Natural killer cell treated with Interleukin-12 subunit alpha and Interleukin-12 subunit beta and Interleukin-15 and Interleukin-18, amount 100 ng/mL, for 72 hours (primary cell): ENCODE results near the gene TCN2. TPM values are rescaled to one million over a fixed set of nuclear protein-coding genes. Genes with fewer than 3 reads are reported as not detected.
"Not testable (repeated sequence)": the region's sequence is repeated elsewhere in the genome, so short reads cannot be mapped to it uniquely, and the experiment has no call there.

Source experiments
- ATAC-seq, 2 donors: fragments of 150-1000 bp; cut with Tn5 transposase in 1 of 2; sonication (Bioruptor Pico), chemical (Tn5 transposase) in 1 of 2; 2 replicates each; pipeline ENCODE4 v1.10.0; 2021
- DNase-seq: peaks from one replicate; pipeline ENCODE4 v3.0.0; 2022; ENCODE audit warnings: low spot score
- H3K27ac Mint-ChIP-seq, 2 donors: 1 replicate in 1 of 2; 2 replicates in 1 of 2; pipeline ENCODE4 v1.8.0; 2022; ENCODE audit warnings: mixed read lengths in 2 of 2, mild to moderate bottlenecking in 1 of 2, moderate library complexity in 1 of 2
- H3K27me3 Mint-ChIP-seq, 2 donors: 1 replicate in 1 of 2; 2 replicates in 1 of 2; pipeline ENCODE4 v1.8.0; 2022; ENCODE audit warnings: mixed read lengths in 2 of 2
- H3K36me3 Mint-ChIP-seq: one replicate; pipeline ENCODE4 v1.8.0; 2022; ENCODE audit warnings: mixed read lengths
- H3K4me1 Mint-ChIP-seq, 2 donors: 1 replicate in 1 of 2; 2 replicates in 1 of 2; pipeline ENCODE4 v1.8.0; 2022; ENCODE audit warnings: low read depth in 2 of 2, mixed read lengths in 2 of 2, mild to moderate bottlenecking in 1 of 2
- H3K4me3 Mint-ChIP-seq: one replicate; pipeline ENCODE4 v1.8.0; 2022; ENCODE audit warnings: mixed read lengths
- H3K9me3 Mint-ChIP-seq: 2 replicates; pipeline ENCODE4 v1.8.0; 2022; ENCODE audit warnings: mixed read lengths
- total RNA-seq, 2 donors: library from RNA; stranded (reverse); gene quantifications; one replicate each; pipeline ENCODE4 v1.2.3, GENCODE V29; 2022

TCN2 gene
- total RNA-seq, result under 1 TPM in 1 of 2 donors, not detected in 1; 0.19 TPM

- H3K27ac Mint-ChIP-seq, result peak within 1 kb of the TSS; percentile 26 to 89
- no peaks in the 10 kb centered on the region for H3K36me3 Mint-ChIP-seq
- peak within 1 kb of the TSS; percentile 72 for H3K4me3 Mint-ChIP-seq
- no peak for DNase-seq
- H3K27me3 Mint-ChIP-seq, result peaks cover 0 to 10% of the 10 kb centered on the region in 2 donors
- peak; percentile 77 to 84 for ATAC-seq
- no peaks in the 10 kb centered on the region for H3K9me3 Mint-ChIP-seq
- H3K4me1 Mint-ChIP-seq, result peaks cover 29 to 33% of the 10 kb centered on the region in 2 donors
These were observed at the start of gene TCN2 for GRCh38 chr22:30606455-30607299. Gene TCN2, plus strand, starts transcription at chr22:30607174. Its CDS starts 158 bp downstream, at chr22:30607332.

GRCh38 chr22:30557243-30557642 is 49.7 kb upstream of the TCN2 start:
- Mint-ChIP-seq H3K9me3 (no peaks in the 10 kb centered on the region), H3K4me1 (no peaks in the 10 kb centered on the region), H3K27me3 (no peaks in the 10 kb centered on the region), H3K36me3 (no peaks in the 10 kb centered on the region), H3K27ac (no peak overlapping the region), H3K4me3 (no peak overlapping the region)
- DNase-seq (no peak), ATAC-seq (no peak)

GRCh38 chr22:30559889-30560288 is 47.1 kb upstream of the TCN2 start:
- Mint-ChIP-seq H3K27me3 (no peaks in the 10 kb centered on the region), H3K4me1 (no peaks in the 10 kb centered on the region), H3K27ac (no peak overlapping the region), H3K36me3 (no peaks in the 10 kb centered on the region), H3K9me3 (no peaks in the 10 kb centered on the region), H3K4me3 (no peak overlapping the region)
- DNase-seq (no peak), ATAC-seq (no peak)

GRCh38 chr22:30560643-30561202 is 46.3 kb upstream of the TCN2 start:
- not testable (repeated sequence) for H3K27me3 Mint-ChIP-seq, H3K36me3 Mint-ChIP-seq, DNase-seq, H3K4me1 Mint-ChIP-seq, H3K4me3 Mint-ChIP-seq, H3K9me3 Mint-ChIP-seq, H3K27ac Mint-ChIP-seq, ATAC-seq

- H3K36me3 Mint-ChIP-seq, result no peaks in the 10 kb centered on the region
- DNase-seq (no peak), ATAC-seq (no peak)
- no peaks in the 10 kb centered on the region for H3K4me1 Mint-ChIP-seq
- no peaks in the 10 kb centered on the region for H3K9me3 Mint-ChIP-seq
- no peak overlapping the region for H3K4me3 Mint-ChIP-seq
- no peaks in the 10 kb centered on the region for H3K27me3 Mint-ChIP-seq
- no peak overlapping the region for H3K27ac Mint-ChIP-seq
These were observed 45.4 kb upstream of the TCN2 start for GRCh38 chr22:30561402-30562189.

- DNase-seq, result no peak
- Mint-ChIP-seq H3K27ac (no peak overlapping the region), H3K4me3 (no peak overlapping the region), H3K36me3 (no peaks in the 10 kb centered on the region), H3K9me3 (no peaks in the 10 kb centered on the region), H3K27me3 (no peaks in the 10 kb centered on the region), H3K4me1 (no peaks in the 10 kb centered on the region)
- ATAC-seq, result no peak
These were observed 44.6 kb upstream of the TCN2 start for GRCh38 chr22:30562366-30562765.

- H3K4me3 Mint-ChIP-seq, result no peak overlapping the region
- H3K27me3 Mint-ChIP-seq, result peaks cover 2 to 8% of the 10 kb centered on the region in 2 donors
- no peaks in the 10 kb centered on the region for H3K4me1 Mint-ChIP-seq
- H3K9me3 Mint-ChIP-seq, result no peaks in the 10 kb centered on the region
- H3K27ac Mint-ChIP-seq, result no peak overlapping the region
- H3K36me3 Mint-ChIP-seq, result no peaks in the 10 kb centered on the region
- ATAC-seq (peak in 1 of 2 donors; percentile 33), DNase-seq (no peak)
These were observed 42.8 kb upstream of the TCN2 start for GRCh38 chr22:30564045-30564760.

GRCh38 chr22:30564761-30565119 is 42.2 kb upstream of the TCN2 start:
- Mint-ChIP-seq H3K36me3 (no peaks in the 10 kb centered on the region), H3K9me3 (no peaks in the 10 kb centered on the region), H3K4me1 (no peaks in the 10 kb centered on the region), H3K27ac (no peak overlapping the region), H3K27me3 (peaks cover 5 to 8% of the 10 kb centered on the region in 2 donors), H3K4me3 (no peak overlapping the region)
- no peak for ATAC-seq
- DNase-seq, result no peak

GRCh38 chr22:30565341-30565740 is 41.6 kb upstream of the TCN2 start:
- Mint-ChIP-seq H3K27ac (no peak overlapping the region), H3K4me3 (no peak overlapping the region), H3K9me3 (no peaks in the 10 kb centered on the region), H3K27me3 (peaks cover 5 to 8% of the 10 kb centered on the region in 2 donors), H3K4me1 (no peaks in the 10 kb centered on the region), H3K36me3 (no peaks in the 10 kb centered on the region)
- ATAC-seq (no peak), DNase-seq (no peak)

- Mint-ChIP-seq H3K36me3 (no peaks in the 10 kb centered on the region), H3K4me3 (no peak overlapping the region), H3K27me3 (peaks cover 5 to 8% of the 10 kb centered on the region in 2 donors), H3K9me3 (no peaks in the 10 kb centered on the region), H3K27ac (peak overlapping the region in 1 of 2 donors; percentile 39), H3K4me1 (no peaks in the 10 kb centered on the region)
- DNase-seq (no peak), ATAC-seq (no peak)
These were observed 40.8 kb upstream of the TCN2 start for GRCh38 chr22:30566125-30566524.

- not testable (repeated sequence) for H3K9me3 Mint-ChIP-seq
These were observed 39.7 kb upstream of the TCN2 start for GRCh38 chr22:30567277-30567676.

GRCh38 chr22:30568137-30568805 is 38.7 kb upstream of the TCN2 start:
- Mint-ChIP-seq H3K36me3 (no peaks in the 10 kb centered on the region), H3K9me3 (no peaks in the 10 kb centered on the region), H3K4me3 (no peak overlapping the region), H3K4me1 (no peaks in the 10 kb centered on the region), H3K27ac (no peak overlapping the region), H3K27me3 (peaks cover 5 to 8% of the 10 kb centered on the region in 2 donors)
- no peak for DNase-seq
- no peak for ATAC-seq

More at GRCh38 chr22:30567277-30567676, 39.7 kb upstream of the TCN2 start:
- H3K4me1 Mint-ChIP-seq, ATAC-seq, H3K27me3 Mint-ChIP-seq, H3K27ac Mint-ChIP-seq, DNase-seq, H3K4me3 Mint-ChIP-seq, H3K36me3 Mint-ChIP-seq: not testable (repeated sequence)

GRCh38 chr22:30569674-30570202 is 37.2 kb upstream of the TCN2 start:
- Mint-ChIP-seq H3K9me3 (no peaks in the 10 kb centered on the region), H3K27me3 (peaks cover 5 to 8% of the 10 kb centered on the region in 2 donors), H3K27ac (no peak overlapping the region), H3K36me3 (no peaks in the 10 kb centered on the region), H3K4me3 (no peak overlapping the region), H3K4me1 (no peaks in the 10 kb centered on the region)
- ATAC-seq (no peak), DNase-seq (no peak)
